HG02970 (cell line): Measurements from ENCODE around the gene SLC5A10.

Experiments
- ATAC-seq: cut with Tn5 transposase; IDR thresholded peaks from one replicate; pipeline ENCODE4 v1.9.1; 2021; ENCODE audit warnings: mild to moderate bottlenecking, moderate library complexity, moderate number of reproducible peaks; ENCODE audit not compliant: unreplicated experiment, low FRiP score

Gene SLC5A10

GRCh38 chr17:18963126-18964017, 11.4 kb downstream of the SLC5A10 start:
- no peak for ATAC-seq

- ATAC-seq: no peak
Measured at GRCh38 chr17:18964018-18964351, 12.0 kb downstream of the SLC5A10 start.

- no peak for ATAC-seq
Measured at GRCh38 chr17:18964550-18964949, 12.6 kb downstream of the SLC5A10 start.

- no peak for ATAC-seq
Measured at GRCh38 chr17:18965530-18966236, 13.7 kb downstream of the SLC5A10 start.

GRCh38 chr17:18966831-18967624, 15.1 kb downstream of the SLC5A10 start:
- no peak for ATAC-seq

- ATAC-seq: no peak
Measured at GRCh38 chr17:18967916-18968315, 16.0 kb downstream of the SLC5A10 start.

GRCh38 chr17:18968345-18968744, 16.4 kb downstream of the SLC5A10 start:
- no peak for ATAC-seq

GRCh38 chr17:18968945-18969887, 17.3 kb downstream of the SLC5A10 start:
- ATAC-seq: no peak

- no peak for ATAC-seq
Measured at GRCh38 chr17:18970582-18971480, 18.9 kb downstream of the SLC5A10 start.

GRCh38 chr17:18971801-18972200, 19.8 kb downstream of the SLC5A10 start:
- no peak for ATAC-seq

- no peak for ATAC-seq
Measured at GRCh38 chr17:18974407-18975149, 22.6 kb downstream of the SLC5A10 start.

- ATAC-seq: no peak
Measured at GRCh38 chr17:18975597-18975996, 23.6 kb downstream of the SLC5A10 start.

GRCh38 chr17:18976201-18976600, 24.2 kb downstream of the SLC5A10 start:
- ATAC-seq: no peak

GRCh38 chr17:18977021-18977420, 25.1 kb downstream of the SLC5A10 start:
- ATAC-seq: no peak

- no peak for ATAC-seq
Measured at GRCh38 chr17:18977646-18978045, 25.7 kb downstream of the SLC5A10 start.

GRCh38 chr17:18978050-18978449, 26.1 kb downstream of the SLC5A10 start:
- no peak for ATAC-seq

GRCh38 chr17:18978655-18979054, 26.7 kb downstream of the SLC5A10 start:
- no peak for ATAC-seq

GRCh38 chr17:18980682-18981334, 28.8 kb downstream of the SLC5A10 start:
- no peak for ATAC-seq
